ENCODE results near the gene ELF3. TPM values are rescaled to one million over a fixed set of nuclear protein-coding genes. Genes with fewer than 3 reads are reported as not detected.

ELF3 gene
- total RNA-seq, 1 donor, result 3.9 TPM

- no peak for DNase-seq (ENCODE audit: low read depth)
- TF ChIP-seq CTCF (IDR thresholded peaks at IDR 0.05; ENCODE audit: insufficient read depth, low read depth, low read length), result no peak
- H3K4me3 ChIP-seq (ENCODE audit: low read depth, low read length), result no peak overlapping the region
These were observed 3.2 kb downstream of the ELF3 start for GRCh38 chr1:202013603-202014002.

- no peak for TF ChIP-seq CTCF (IDR thresholded peaks at IDR 0.05; ENCODE audit: insufficient read depth, low read depth, low read length)
These were observed 3.7 kb downstream of the ELF3 start for GRCh38 chr1:202014060-202014459.

GRCh38 chr1:202014915-202015661 is 4.7 kb downstream of the ELF3 start:
- DNase-seq (ENCODE audit: low read depth), result no peak
- TF ChIP-seq CTCF (IDR thresholded peaks at IDR 0.05; ENCODE audit: insufficient read depth, low read depth, low read length), result no peak
- H3K4me3 ChIP-seq (ENCODE audit: low read depth, low read length), result no peak overlapping the region

More at GRCh38 chr1:202014060-202014459, 3.7 kb downstream of the ELF3 start:
- H3K4me3 ChIP-seq (ENCODE audit: low read depth, low read length), result no peak overlapping the region
- DNase-seq (ENCODE audit: low read depth), result no peak

- DNase-seq (ENCODE audit: low read depth), result no peak
- no peak for TF ChIP-seq CTCF (IDR thresholded peaks at IDR 0.05; ENCODE audit: insufficient read depth, low read depth, low read length)
- no peak overlapping the region for H3K4me3 ChIP-seq (ENCODE audit: low read depth, low read length)
These were observed 5.2 kb downstream of the ELF3 start for GRCh38 chr1:202015662-202015937.

GRCh38 chr1:202016022-202016810 is 5.8 kb downstream of the ELF3 start:
- no peak for TF ChIP-seq CTCF (IDR thresholded peaks at IDR 0.05; ENCODE audit: insufficient read depth, low read depth, low read length)
- peak; percentile 64 for DNase-seq (ENCODE audit: low read depth)
- H3K4me3 ChIP-seq (ENCODE audit: low read depth, low read length), result no peak overlapping the region

GRCh38 chr1:202016811-202017748 is 6.7 kb downstream of the ELF3 start:
- TF ChIP-seq CTCF (IDR thresholded peaks at IDR 0.05; ENCODE audit: insufficient read depth, low read depth, low read length), result no peak
- DNase-seq (ENCODE audit: low read depth), result no peak

More at GRCh38 chr1:202016811-202017748, 6.7 kb downstream of the ELF3 start:
- H3K4me3 ChIP-seq (ENCODE audit: low read depth, low read length), result no peak overlapping the region
